ENCODE results near the gene CST3.

CST3 gene

DNA sequence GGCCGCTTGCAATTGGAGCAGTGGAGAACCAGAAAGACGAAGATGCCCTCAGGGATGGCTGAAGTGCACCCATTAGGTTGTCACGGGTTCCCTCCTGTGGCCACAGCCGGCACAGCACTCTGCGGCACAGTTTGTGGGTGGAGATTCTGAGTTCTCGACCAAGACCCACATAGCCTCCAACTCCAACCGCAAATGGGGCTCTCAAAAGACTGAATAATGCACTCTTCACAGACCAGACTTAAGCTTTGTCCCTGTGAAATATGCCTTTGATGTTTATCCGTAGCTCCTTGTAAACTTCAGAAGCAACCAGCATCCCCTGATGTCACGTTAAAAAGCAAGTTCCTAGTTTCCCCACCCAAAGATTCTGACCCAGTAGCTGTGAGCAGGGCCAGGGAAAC, 31.1 kb downstream of the CST3 start:
- in situ Hi-C loops (cut with MboI; ENCODE audit: low sequenced_read_pairs, unreplicated experiment): loop anchor here (10.0 kb wide), 1 partner anchor 162 kb away; no protein-coding TSS in a partner anchor
- TF ChIP-seq, protein P1, sequence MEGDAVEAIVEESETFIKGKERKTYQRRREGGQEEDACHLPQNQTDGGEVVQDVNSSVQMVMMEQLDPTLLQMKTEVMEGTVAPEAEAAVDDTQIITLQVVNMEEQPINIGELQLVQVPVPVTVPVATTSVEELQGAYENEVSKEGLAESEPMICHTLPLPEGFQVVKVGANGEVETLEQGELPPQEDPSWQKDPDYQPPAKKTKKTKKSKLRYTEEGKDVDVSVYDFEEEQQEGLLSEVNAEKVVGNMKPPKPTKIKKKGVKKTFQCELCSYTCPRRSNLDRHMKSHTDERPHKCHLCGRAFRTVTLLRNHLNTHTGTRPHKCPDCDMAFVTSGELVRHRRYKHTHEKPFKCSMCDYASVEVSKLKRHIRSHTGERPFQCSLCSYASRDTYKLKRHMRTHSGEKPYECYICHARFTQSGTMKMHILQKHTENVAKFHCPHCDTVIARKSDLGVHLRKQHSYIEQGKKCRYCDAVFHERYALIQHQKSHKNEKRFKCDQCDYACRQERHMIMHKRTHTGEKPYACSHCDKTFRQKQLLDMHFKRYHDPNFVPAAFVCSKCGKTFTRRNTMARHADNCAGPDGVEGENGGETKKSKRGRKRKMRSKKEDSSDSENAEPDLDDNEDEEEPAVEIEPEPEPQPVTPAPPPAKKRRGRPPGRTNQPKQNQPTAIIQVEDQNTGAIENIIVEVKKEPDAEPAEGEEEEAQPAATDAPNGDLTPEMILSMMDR (IDR thresholded peaks at IDR 0.05; ENCODE audit: borderline replicate concordance, control extremely low read depth, extremely low read depth, insufficient read depth, missing control alignments): peak; percentile 90
- DNase-seq (ENCODE audit: low spot score): peak; percentile 89

DNA sequence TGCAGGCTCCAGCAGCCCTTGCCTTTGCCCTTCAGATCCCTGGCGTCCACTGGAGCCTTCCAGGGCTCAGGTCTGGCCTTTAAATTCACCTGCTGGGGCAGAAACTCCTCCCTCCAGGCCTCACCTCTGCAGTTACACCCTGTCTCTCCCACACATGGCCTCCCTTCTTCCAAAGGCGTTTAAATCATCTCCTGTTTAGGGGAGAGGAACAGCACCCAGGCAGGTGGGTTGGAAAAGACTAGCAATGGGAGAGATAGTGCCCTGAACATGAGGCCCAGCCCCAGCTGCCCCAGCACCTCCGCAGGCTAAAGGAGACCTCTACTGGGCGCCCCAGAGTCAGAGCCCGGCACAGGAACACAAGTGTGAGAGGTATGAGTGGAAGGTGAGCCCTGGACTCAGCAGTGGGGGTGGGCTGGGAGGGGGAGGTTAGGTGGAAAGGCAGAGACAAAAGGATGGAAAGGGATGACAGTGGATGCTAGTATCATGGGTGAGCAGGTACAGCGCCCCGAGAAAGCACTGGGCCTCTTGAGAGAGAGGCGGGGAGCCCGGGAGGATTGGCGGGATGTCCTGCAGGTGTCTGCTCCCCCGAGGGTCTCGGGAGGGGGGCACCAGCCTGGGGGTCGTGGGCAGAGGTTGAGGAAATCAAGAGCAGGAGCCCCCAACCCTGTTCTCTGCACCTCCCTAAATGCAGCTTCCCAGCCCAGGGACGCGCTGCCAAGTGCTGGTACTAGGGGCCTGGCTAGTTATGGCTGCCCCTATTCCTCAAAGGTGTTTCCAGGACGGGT, 31.7 kb downstream of the CST3 start, which contains the start of gene CST9:
TSS of gene CST9 (minus strand) at position 51 of the 785 bp plus-strand sequence. CDS start 53 bp downstream, outside the sequence.
- TF ChIP-seq, protein P1 (IDR thresholded peaks at IDR 0.05; ENCODE audit: borderline replicate concordance, control extremely low read depth, extremely low read depth, insufficient read depth, missing control alignments): no peak
- in situ Hi-C loops (cut with MboI; ENCODE audit: low sequenced_read_pairs, unreplicated experiment): loop anchor here (10.0 kb wide), 1 partner anchor 161 kb away; no protein-coding TSS in a partner anchor
- DNase-seq (ENCODE audit: low spot score): no peak

GRCh38 chr20:23604306-23604705, 33.4 kb downstream of the CST3 start:
- no peak for DNase-seq (ENCODE audit: low spot score)
- in situ Hi-C loops (cut with MboI; ENCODE audit: low sequenced_read_pairs, unreplicated experiment): loop anchor here (10.0 kb wide), 1 partner anchor 160 kb away; no protein-coding TSS in a partner anchor
- TF ChIP-seq, protein P1 (IDR thresholded peaks at IDR 0.05; ENCODE audit: borderline replicate concordance, control extremely low read depth, extremely low read depth, insufficient read depth, missing control alignments): no peak

GRCh38 chr20:23603321-23603720, 34.4 kb downstream of the CST3 start:
- no peak for DNase-seq (ENCODE audit: low spot score)
- in situ Hi-C loops (cut with MboI; ENCODE audit: low sequenced_read_pairs, unreplicated experiment): loop anchor here (10.0 kb wide), 1 partner anchor 159 kb away; no protein-coding TSS in a partner anchor
- TF ChIP-seq, protein P1 (IDR thresholded peaks at IDR 0.05; ENCODE audit: borderline replicate concordance, control extremely low read depth, extremely low read depth, insufficient read depth, missing control alignments): no peak

DNA sequence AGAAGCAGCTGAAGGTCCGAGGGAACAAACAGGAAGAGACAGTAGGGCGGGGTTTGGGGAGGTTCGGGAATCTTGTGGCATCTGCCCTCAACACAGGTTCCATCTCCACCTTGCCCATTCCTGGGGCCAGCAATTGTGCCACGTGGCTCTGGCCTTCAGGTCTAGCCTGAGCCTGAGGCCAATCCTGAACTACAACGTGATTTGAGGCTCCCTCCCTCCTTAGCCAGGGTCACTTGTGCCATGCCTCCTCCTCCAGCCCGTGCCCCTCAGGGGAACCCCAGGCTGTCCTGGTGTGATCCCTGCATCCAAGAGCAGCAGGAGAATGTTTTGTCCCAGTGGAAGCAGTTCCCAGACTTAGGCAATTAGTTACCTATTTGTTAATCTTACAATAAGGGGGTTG, 35.1 kb downstream of the CST3 start:
- no peak for DNase-seq (ENCODE audit: low spot score)
- in situ Hi-C loops (cut with MboI; ENCODE audit: low sequenced_read_pairs, unreplicated experiment): loop anchor here (10.0 kb wide), 1 partner anchor 158 kb away; no protein-coding TSS in a partner anchor
- TF ChIP-seq, protein P1 (IDR thresholded peaks at IDR 0.05; ENCODE audit: borderline replicate concordance, control extremely low read depth, extremely low read depth, insufficient read depth, missing control alignments): no peak

DNA sequence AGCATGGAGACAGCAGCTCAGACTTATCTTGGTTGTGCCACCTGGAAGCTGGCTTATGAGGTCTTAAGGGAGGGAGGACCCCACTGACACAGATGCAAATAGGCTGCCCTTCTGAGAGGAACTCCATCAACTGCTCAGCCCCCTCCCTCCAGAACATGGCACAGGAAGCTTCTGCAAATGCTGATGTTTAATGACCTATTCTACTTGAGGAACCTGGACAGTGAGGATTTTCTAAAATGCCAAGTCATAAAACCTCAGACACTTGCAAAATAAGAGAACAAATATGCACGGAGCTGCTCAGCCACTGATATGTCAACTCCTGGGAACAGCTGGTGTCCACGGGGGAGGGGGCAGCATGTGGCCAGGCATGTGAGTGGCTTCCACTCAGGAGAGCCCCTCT, 35.5 kb downstream of the CST3 start:
- in situ Hi-C loops (cut with MboI; ENCODE audit: low sequenced_read_pairs, unreplicated experiment): loop anchor here (10.0 kb wide), 1 partner anchor 157 kb away; no protein-coding TSS in a partner anchor
- DNase-seq (ENCODE audit: low spot score): no peak
- TF ChIP-seq, protein P1 (IDR thresholded peaks at IDR 0.05; ENCODE audit: borderline replicate concordance, control extremely low read depth, extremely low read depth, insufficient read depth, missing control alignments): no peak

Measured in GM13976 (cell line).